Measurements from ENCODE around the gene PCK2.
A peak's percentile ranks its signal among the peaks of the same experiment; 100 is the strongest.
"Not testable (repeated sequence)": the region's sequence is repeated elsewhere in the genome, so short reads cannot be mapped to it uniquely, and the experiment has no call there.

PCK2 gene

GRCh38 chr14:24093901-24094840, at the start of gene PCK2:
Gene PCK2, plus strand, starts transcription at chr14:24094311. Its CDS starts 95 bp downstream, at chr14:24094406.
- DNase-seq: peak; percentile 78 to 81

GRCh38 chr14:24049002-24049401, 45.1 kb upstream of the PCK2 start:
- not testable (repeated sequence) for DNase-seq

GRCh38 chr14:24050753-24051152, 43.4 kb upstream of the PCK2 start:
- DNase-seq: not testable (repeated sequence)

GRCh38 chr14:24051176-24051788, 42.8 kb upstream of the PCK2 start:
- DNase-seq: no peak

- peak; percentile 39 to 40 for DNase-seq
Observed at GRCh38 chr14:24051789-24052655, 42.1 kb upstream of the PCK2 start, which contains the start of gene CARMIL3. Gene CARMIL3, plus strand, starts transcription at chr14:24052009. Its CDS starts 145 bp downstream, at chr14:24052154.

GRCh38 chr14:24052656-24053547, 41.2 kb upstream of the PCK2 start:
- peak; percentile 46 to 59 for DNase-seq

- no peak for DNase-seq
Observed at GRCh38 chr14:24053548-24054323, 40.4 kb upstream of the PCK2 start.

- no peak for DNase-seq
Observed at GRCh38 chr14:24054324-24054641, 39.8 kb upstream of the PCK2 start.

GRCh38 chr14:24054646-24055045, 39.5 kb upstream of the PCK2 start:
- no peak for DNase-seq

GRCh38 chr14:24055971-24056799, 37.9 kb upstream of the PCK2 start:
- DNase-seq: no peak

- no peak for DNase-seq
Observed at GRCh38 chr14:24056800-24057184, 37.3 kb upstream of the PCK2 start.

- no peak for DNase-seq
Observed at GRCh38 chr14:24057271-24057670, 36.8 kb upstream of the PCK2 start.

- no peak for DNase-seq
Observed at GRCh38 chr14:24057867-24058259, 36.2 kb upstream of the PCK2 start.

- DNase-seq: no peak
Observed at GRCh38 chr14:24058260-24058950, 35.7 kb upstream of the PCK2 start.

GRCh38 chr14:24058951-24059475, 35.1 kb upstream of the PCK2 start:
- DNase-seq: no peak

GRCh38 chr14:24059841-24060388, 34.2 kb upstream of the PCK2 start:
- DNase-seq: no peak

GRCh38 chr14:24060443-24060842, 33.7 kb upstream of the PCK2 start:
- no peak for DNase-seq

GRCh38 chr14:24060984-24061913, 32.9 kb upstream of the PCK2 start:
- no peak for DNase-seq
